Panc1 (cell line): ENCODE measurements around the gene SNRPA1. TPM values are rescaled to one million over a fixed set of nuclear protein-coding genes. Genes with fewer than 3 reads are reported as not detected.

Experiments used
- ATAC-seq: fragments of 200-7000 bp; cut with Tn5 transposase; 2 replicates; pipeline ENCODE4 v1.9.1; 2020; ENCODE audit warnings: mild to moderate bottlenecking, moderate library complexity
- BruUV-seq: library from RNA; stranded (reverse); fragments of 400-500 nt; replicated peaks from 2 replicates; lab custom pipeline; 2021; lab: Mats Ljungman, UMichigan
- CTCF ChIA-PET: fragments of 300-600 bp; sonication (Branson Sonifier 250); formaldehyde crosslinking; loops from one replicate; lab custom pipeline; 2022; ENCODE audit warnings: antibody characterized with exemption; lab: Charles Lee
- POLR2A ChIA-PET: fragments of 300-600 bp; sonication (Branson Sonifier 250); formaldehyde crosslinking; loops from one replicate; lab custom pipeline; 2022; ENCODE audit warnings: antibody characterized with exemption; lab: Charles Lee
- DNase-seq: peaks from one replicate; pipeline ENCODE4 v3.0.0-alpha.2; 2010; ENCODE audit warnings: low read depth, low spot score
- H3K27ac ChIP-seq: 2 replicates; pipeline ENCODE4 v1.5.1; 2011; ENCODE audit warnings: mild to moderate bottlenecking, low read length, inconsistent platforms
- H3K27me3 ChIP-seq: fragments of 200-500 bp; sonication (Bioruptor generic); 2 replicates; pipeline ENCODE4 v1.6.0; 2014; ENCODE audit warnings: low read length, inconsistent platforms; ENCODE audit not compliant: control insufficient read depth, insufficient read depth
- H3K36me3 ChIP-seq: fragments of 200-500 bp; sonication (Bioruptor generic); 2 replicates; pipeline ENCODE4 v1.5.1; 2014; ENCODE audit warnings: inconsistent platforms, mild to moderate bottlenecking, low read length, moderate library complexity; ENCODE audit not compliant: control insufficient read depth, insufficient read depth
- H3K4me1 ChIP-seq: 2 replicates; pipeline ENCODE4 v1.5.1; 2011; ENCODE audit warnings: inconsistent platforms, mild to moderate bottlenecking, low read length, moderate library complexity; ENCODE audit not compliant: control insufficient read depth, insufficient read depth
- H3K4me3 ChIP-seq, 2 experiments: 2 replicates each; pipeline ENCODE4 v1.5.1; 2011 to 2012; ENCODE audit warnings: low read depth in 2 of 2, low read length in 2 of 2, mild to moderate bottlenecking in 2 of 2, inconsistent platforms in 1 of 2, moderate library complexity in 1 of 2
- H3K9me3 ChIP-seq: fragments of 200-500 bp; sonication (Bioruptor generic); 2 replicates; pipeline ENCODE4 v1.5.1; 2014; ENCODE audit warnings: low read depth, mild to moderate bottlenecking, inconsistent platforms, low read length, moderate library complexity; ENCODE audit not compliant: control insufficient read depth, insufficient read depth
- POLR2AphosphoS5 ChIP-seq: IDR thresholded peaks from 2 replicates; pipeline ENCODE4 v1.6.1; 2012; ENCODE audit warnings: mild to moderate bottlenecking, low read depth, low read length, moderate library complexity
- SIN3A ChIP-seq: IDR thresholded peaks from 2 replicates; pipeline ENCODE4 v1.6.1; 2012; ENCODE audit warnings: low read depth, mild to moderate bottlenecking, low read length, moderate library complexity, borderline replicate concordance; ENCODE audit not compliant: insufficient read depth
- TCF7L2 ChIP-seq: IDR thresholded peaks from 2 replicates; pipeline ENCODE4 v1.6.1; 2011; ENCODE audit warnings: mild to moderate bottlenecking, low read depth, low read length, inconsistent platforms
- in situ Hi-C: cut with HindIII; loops from 2 replicates; pipeline ENCODE4 v1.10.0; 2016; ENCODE audit warnings: low sequenced_read_pairs, low pct_unique_long_range_greater_than_20kb
- intact Hi-C: fragments of 100-400 bp; cut with micrococcal nuclease; formaldehyde crosslinking; loops from one replicate; pipeline ENCODE4 v1.10.0; 2022; ENCODE audit not compliant: unreplicated experiment
- total RNA-seq: library from RNA; stranded (reverse); gene quantifications from one replicate; pipeline ENCODE4 v1.2.1, GENCODE V29; 2021; ENCODE audit not compliant: unreplicated experiment
- TF ChIP-seq, protein P1 (sequence below), 2 experiments: IDR thresholded peaks; 2 replicates each; pipeline ENCODE4 v1.6.1; 2011 to 2012; ENCODE audit warnings: low read depth in 2 of 2, control low read depth in 1 of 2, low read length in 1 of 2, mild to moderate bottlenecking in 1 of 2, moderate library complexity in 1 of 2; ENCODE audit not compliant: insufficient read depth in 1 of 2
- TF ChIP-seq, protein P2 (sequence below): fragments of 450-650 bp; IDR thresholded peaks from 2 replicates; pipeline ENCODE4 v1.5.1; 2017; ENCODE audit warnings: mild to moderate bottlenecking

SNRPA1 gene
- total RNA-seq, 1 experiment from 2014 or later: 98.0 TPM

DNA sequence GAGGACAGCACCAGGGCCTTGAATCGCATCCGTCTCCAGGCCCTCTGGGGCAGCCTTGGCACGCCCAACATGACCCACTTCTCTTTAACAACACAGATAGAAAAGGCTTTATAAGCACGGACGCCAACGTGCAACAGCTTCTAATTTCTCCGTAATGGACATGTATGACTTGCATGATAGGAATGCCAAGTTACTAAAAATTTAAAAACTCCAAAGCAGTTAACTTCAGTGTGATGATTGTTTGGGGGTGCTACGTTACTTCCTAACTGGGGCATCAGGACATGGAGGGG, 30.9 kb upstream of the SNRPA1 start:
- Histone ChIP-seq H3K27ac (no peak overlapping the region), H3K4me3 (no peak overlapping the region), H3K27me3 (no peaks in the 10 kb centered on the region), H3K4me1 (no peaks in the 10 kb centered on the region), H3K9me3 (no peaks in the 10 kb centered on the region), H3K36me3 (no peaks in the 10 kb centered on the region)
- no peak for TF ChIP-seq POLR2AphosphoS5
- TF ChIP-seq TCF7L2: no peak
- ChIA-PET POLR2A (no interaction called here), CTCF (no interaction called here)
- DNase-seq: no peak
- no TSS peak for BruUV-seq
- intact Hi-C loops: no loop called here
- ATAC-seq: no peak
- in situ Hi-C loops: no loop called here

DNA sequence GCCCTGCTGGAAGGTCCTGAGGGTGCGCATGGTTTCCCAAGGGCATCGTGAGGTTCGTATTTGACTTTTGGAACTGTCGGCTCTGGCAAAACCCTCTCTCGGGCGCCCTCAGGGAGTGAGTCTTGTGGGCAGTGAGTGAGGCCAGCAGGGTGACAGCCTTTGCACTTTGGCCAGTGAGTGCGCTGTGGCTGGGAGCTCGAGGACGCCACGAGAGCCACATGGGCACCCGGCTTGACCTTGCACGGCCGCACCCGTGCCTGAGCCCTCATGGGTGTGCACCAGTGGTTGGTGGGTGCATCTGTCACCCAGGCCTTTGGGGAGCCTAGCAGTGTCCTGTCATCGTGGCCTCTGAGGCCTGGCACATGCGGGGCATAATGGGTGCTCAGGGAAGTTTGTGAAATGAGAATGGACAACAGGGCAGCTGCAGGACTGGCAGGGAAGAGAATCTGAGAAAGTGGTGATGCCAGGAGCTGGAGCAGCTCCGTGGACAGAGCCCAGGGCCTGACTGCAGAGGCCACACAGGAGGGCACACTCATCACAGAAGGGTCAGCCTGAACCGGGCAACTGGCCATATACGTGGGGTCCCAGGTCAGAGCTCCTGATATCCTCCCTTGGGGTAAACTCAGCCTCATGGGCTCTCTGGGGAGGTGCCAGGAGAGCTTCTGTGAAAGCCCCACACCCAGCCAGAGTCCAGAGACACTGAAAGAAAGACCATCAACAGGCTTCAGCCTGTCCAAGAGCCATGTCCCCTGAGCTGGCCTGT, 30.4 kb upstream of the SNRPA1 start:
- CTCF ChIA-PET: no interaction called here
- POLR2A ChIA-PET: no interaction called here
- in situ Hi-C loops: no loop called here

More for the DNA sequence above, 30.4 kb upstream of the SNRPA1 start:
- BruUV-seq: no TSS peak
- no peaks in the 10 kb centered on the region for H3K36me3 ChIP-seq
- no peaks in the 10 kb centered on the region for H3K27me3 ChIP-seq
- TF ChIP-seq, protein P1, sequence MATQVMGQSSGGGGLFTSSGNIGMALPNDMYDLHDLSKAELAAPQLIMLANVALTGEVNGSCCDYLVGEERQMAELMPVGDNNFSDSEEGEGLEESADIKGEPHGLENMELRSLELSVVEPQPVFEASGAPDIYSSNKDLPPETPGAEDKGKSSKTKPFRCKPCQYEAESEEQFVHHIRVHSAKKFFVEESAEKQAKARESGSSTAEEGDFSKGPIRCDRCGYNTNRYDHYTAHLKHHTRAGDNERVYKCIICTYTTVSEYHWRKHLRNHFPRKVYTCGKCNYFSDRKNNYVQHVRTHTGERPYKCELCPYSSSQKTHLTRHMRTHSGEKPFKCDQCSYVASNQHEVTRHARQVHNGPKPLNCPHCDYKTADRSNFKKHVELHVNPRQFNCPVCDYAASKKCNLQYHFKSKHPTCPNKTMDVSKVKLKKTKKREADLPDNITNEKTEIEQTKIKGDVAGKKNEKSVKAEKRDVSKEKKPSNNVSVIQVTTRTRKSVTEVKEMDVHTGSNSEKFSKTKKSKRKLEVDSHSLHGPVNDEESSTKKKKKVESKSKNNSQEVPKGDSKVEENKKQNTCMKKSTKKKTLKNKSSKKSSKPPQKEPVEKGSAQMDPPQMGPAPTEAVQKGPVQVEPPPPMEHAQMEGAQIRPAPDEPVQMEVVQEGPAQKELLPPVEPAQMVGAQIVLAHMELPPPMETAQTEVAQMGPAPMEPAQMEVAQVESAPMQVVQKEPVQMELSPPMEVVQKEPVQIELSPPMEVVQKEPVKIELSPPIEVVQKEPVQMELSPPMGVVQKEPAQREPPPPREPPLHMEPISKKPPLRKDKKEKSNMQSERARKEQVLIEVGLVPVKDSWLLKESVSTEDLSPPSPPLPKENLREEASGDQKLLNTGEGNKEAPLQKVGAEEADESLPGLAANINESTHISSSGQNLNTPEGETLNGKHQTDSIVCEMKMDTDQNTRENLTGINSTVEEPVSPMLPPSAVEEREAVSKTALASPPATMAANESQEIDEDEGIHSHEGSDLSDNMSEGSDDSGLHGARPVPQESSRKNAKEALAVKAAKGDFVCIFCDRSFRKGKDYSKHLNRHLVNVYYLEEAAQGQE (IDR thresholded peaks at IDR 0.05; ENCODE audit: insufficient read depth in 1 of 2, low read depth in 2 of 2, low read length in 1 of 2): no peak
- TF ChIP-seq SIN3A (no peak), TCF7L2 (no peak), POLR2AphosphoS5 (no peak)
- TF ChIP-seq, protein P2, sequence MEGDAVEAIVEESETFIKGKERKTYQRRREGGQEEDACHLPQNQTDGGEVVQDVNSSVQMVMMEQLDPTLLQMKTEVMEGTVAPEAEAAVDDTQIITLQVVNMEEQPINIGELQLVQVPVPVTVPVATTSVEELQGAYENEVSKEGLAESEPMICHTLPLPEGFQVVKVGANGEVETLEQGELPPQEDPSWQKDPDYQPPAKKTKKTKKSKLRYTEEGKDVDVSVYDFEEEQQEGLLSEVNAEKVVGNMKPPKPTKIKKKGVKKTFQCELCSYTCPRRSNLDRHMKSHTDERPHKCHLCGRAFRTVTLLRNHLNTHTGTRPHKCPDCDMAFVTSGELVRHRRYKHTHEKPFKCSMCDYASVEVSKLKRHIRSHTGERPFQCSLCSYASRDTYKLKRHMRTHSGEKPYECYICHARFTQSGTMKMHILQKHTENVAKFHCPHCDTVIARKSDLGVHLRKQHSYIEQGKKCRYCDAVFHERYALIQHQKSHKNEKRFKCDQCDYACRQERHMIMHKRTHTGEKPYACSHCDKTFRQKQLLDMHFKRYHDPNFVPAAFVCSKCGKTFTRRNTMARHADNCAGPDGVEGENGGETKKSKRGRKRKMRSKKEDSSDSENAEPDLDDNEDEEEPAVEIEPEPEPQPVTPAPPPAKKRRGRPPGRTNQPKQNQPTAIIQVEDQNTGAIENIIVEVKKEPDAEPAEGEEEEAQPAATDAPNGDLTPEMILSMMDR: no peak
- H3K9me3 ChIP-seq: no peaks in the 10 kb centered on the region
- H3K4me1 ChIP-seq: no peaks in the 10 kb centered on the region
- no peak for ATAC-seq
- no peak overlapping the region for H3K27ac ChIP-seq
- H3K4me3 ChIP-seq: no peak overlapping the region
- intact Hi-C loops: no loop called here
- no peak for DNase-seq
